ENCODE measurements around the gene FIBP.

- TF ChIP-seq CTCF (IDR thresholded peaks at IDR 0.05 in 4 of 5, conservative IDR thresholded peaks at IDR 0.05 in 1 of 5): no peak
- no peak for TF ChIP-seq POLR2A (IDR thresholded peaks at IDR 0.05)
Measured at GRCh38 chr11:65917434-65918210, 29.4 kb upstream of the FIBP start.
